GM11168 (cell line): ENCODE data around the gene DCUN1D3.
"Not testable (repeated sequence)": the region's sequence is repeated elsewhere in the genome, so short reads cannot be mapped to it uniquely, and the experiment has no call there.

Experiments used
- in situ Hi-C: fragments of 300-500 bp; cut with MboI; formaldehyde crosslinking; loops from one replicate; pipeline ENCODE4 v1.12.0; 2022; ENCODE audit warnings: low sequenced_read_pairs; ENCODE audit not compliant: unreplicated experiment

DCUN1D3 gene, protein sequence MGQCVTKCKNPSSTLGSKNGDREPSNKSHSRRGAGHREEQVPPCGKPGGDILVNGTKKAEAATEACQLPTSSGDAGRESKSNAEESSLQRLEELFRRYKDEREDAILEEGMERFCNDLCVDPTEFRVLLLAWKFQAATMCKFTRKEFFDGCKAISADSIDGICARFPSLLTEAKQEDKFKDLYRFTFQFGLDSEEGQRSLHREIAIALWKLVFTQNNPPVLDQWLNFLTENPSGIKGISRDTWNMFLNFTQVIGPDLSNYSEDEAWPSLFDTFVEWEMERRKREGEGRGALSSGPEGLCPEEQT

DNA sequence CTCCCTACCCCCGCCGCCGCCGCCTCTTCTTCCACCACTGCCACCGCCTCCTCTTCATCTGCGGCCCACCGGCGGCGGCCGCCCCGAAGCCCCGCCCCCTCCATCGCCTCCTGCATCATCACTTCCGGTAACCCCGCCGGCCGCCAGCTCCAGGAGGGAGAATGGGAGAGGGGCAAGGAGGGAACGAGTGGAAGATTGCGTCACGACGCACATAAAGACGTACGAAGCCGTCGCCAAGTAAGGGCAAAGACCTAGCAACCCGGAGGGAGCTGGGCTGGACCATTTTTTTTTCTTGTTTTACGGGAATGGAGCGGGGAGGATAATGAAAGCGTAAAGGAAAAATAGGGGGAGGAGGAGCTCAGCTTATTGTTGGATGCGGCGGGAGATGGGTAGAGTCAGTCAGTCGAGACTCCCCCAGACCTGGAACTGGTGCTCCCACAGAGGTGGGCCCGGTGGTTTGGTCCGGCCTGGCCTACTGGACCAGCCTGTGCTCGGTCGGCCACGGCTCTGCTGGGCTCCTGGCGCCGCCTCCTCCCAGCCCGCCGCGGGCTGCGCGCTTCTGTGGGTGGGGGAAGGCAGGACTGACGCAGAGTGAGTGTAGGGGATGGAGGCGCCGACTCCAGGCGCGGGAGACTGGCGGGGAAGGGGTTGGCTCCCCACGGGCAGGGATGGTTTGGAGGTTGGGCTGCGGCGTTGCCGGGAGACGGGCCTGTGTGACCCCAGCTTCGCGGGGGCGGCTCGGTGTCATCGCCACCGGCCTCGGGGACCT is at the start of gene DCUN1D3, which contains the start of gene LYRM1:
DCUN1D3 (minus strand) TSS at position 60 of the 769 bp plus-strand sequence. CDS start 37,820 bp downstream, outside the sequence.
LYRM1 (plus strand) TSS at position 473 of the 769 bp plus-strand sequence. CDS start 14,785 bp downstream, outside the sequence.
- in situ Hi-C loops, result no loop called here

- in situ Hi-C loops, result loop anchor here (5.0 kb wide), 1 partner anchor 83 kb away; no protein-coding TSS in a partner anchor
Observed at GRCh38 chr16:20949660-20950059, 49.5 kb upstream of the DCUN1D3 start.

GRCh38 chr16:20948444-20948843 is 48.3 kb upstream of the DCUN1D3 start:
- in situ Hi-C loops, result no loop called here

GRCh38 chr16:20946015-20946629 is 46.0 kb upstream of the DCUN1D3 start:
- in situ Hi-C loops, result no loop called here

DNA sequence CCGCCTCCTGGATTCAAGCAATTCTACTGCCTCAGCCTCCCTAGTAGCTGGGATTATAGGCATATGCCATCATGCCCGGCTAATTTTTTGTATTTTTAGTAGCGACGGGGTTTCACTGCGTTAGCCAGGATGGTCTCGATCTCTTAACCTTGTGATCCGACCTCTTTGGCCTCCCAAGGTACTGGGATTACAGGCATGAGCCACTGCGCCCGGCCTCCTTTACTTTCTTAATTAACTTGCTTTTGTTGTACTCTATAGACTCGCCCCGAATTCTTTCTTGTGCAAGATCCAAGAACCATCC is 45.4 kb upstream of the DCUN1D3 start:
- in situ Hi-C loops, result not testable (repeated sequence)

DNA sequence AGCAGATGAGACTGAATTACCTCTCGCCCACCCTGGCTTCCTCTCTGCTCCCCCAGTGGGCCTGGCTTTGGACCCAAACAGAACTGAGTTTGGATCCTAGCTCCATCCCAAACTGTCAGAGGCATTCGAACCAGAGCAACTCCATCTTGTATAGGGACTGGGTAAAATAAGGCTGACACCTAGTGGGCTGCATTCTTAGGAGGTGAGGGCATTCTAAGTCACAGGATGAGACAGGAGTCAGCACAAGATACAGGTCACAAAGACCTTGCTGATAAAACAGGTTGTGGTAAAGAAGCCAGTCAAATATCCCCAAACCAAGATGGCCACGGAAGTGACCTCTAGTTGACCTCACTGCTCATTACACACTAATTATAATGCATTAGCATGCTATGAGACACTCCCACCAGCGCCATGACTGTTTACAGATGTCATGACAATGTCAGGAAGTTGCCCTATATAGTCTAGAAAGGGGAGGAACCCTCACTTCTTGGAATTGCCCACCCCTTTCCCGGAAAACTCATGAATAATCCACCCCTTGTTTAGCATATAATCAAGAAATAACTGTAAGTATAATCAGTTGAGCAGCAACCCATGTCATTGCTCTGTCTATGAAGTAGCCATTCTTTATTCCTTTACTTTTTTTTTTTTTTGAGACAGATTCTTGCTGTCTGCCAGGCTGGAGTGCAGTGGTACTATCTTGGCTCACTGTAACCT is 44.9 kb upstream of the DCUN1D3 start:
- in situ Hi-C loops, result no loop called here

GRCh38 chr16:20942256-20942655 is 42.1 kb upstream of the DCUN1D3 start:
- in situ Hi-C loops, result no loop called here

DNA sequence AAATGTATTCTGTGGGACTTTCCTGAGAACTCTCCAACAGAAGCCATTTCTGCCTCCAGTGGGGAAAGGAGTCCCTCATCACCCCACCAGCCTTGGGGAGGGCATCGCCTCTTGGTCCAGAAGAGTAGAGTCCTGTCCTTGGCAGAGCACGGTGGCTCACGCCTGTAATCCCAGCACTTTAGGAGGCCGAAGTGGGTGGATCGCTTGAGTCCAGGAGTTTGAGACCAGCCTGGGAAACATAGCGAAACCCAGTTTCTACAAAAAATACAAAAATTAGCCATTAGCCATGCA is 41.4 kb upstream of the DCUN1D3 start:
- in situ Hi-C loops, result no loop called here

- in situ Hi-C loops, result no loop called here
Observed at GRCh38 chr16:20940871-20941635, 40.9 kb upstream of the DCUN1D3 start.

- in situ Hi-C loops, result no loop called here
Observed at GRCh38 chr16:20939611-20940010, 39.5 kb upstream of the DCUN1D3 start.

GRCh38 chr16:20938426-20938825 is 38.3 kb upstream of the DCUN1D3 start:
- in situ Hi-C loops, result no loop called here

GRCh38 chr16:20937736-20938135 is 37.6 kb upstream of the DCUN1D3 start:
- in situ Hi-C loops, result no loop called here

GRCh38 chr16:20933589-20933988 is 33.4 kb upstream of the DCUN1D3 start:
- in situ Hi-C loops, result no loop called here

DNA sequence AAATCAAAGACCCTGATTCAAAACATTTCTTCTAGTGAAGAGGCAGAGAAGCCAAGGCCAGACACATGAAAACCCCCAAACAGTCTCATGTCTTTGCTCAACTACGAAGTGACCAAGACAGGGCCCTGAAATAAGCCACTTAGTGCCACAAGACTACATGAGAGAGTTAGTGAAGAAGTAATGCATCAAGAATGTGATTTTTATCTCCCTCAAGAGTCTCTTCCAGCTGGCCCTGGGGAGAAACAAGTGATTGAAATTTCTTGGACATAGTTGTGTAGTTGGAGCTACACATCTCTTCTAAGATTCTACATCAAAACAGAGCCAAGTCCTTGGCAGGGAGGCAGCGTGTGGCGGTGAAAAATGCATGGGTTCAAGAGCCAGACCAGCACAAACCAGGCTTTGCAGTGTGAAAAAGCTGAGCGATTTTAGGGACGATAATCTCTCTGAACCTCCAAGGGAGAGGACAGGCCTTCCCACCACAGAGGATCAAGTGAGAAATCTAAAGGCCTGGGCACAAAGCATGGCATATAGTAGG is 31.0 kb upstream of the DCUN1D3 start:
- in situ Hi-C loops, result no loop called here

- in situ Hi-C loops, result no loop called here
Observed at GRCh38 chr16:20930365-20930690, 30.2 kb upstream of the DCUN1D3 start.

GRCh38 chr16:20929676-20930364 is 29.7 kb upstream of the DCUN1D3 start:
- in situ Hi-C loops, result not testable (repeated sequence)

GRCh38 chr16:20928774-20929411 is 28.7 kb upstream of the DCUN1D3 start:
- in situ Hi-C loops, result no loop called here

- in situ Hi-C loops, result no loop called here
Observed at GRCh38 chr16:20925751-20926150, 25.6 kb upstream of the DCUN1D3 start.

- in situ Hi-C loops, result no loop called here
Observed at GRCh38 chr16:20923876-20924275, 23.7 kb upstream of the DCUN1D3 start.
